HCT116 (cell line): ENCODE data around the gene ADGRV1. TPM values are rescaled to one million over a fixed set of nuclear protein-coding genes. Genes with fewer than 3 reads are reported as not detected.

Experiments
- ATAC-seq: fragments of 200-7000 bp; cut with Tn5 transposase; 2 replicates; pipeline ENCODE4 v1.9.1; 2020; ENCODE audit warnings: mild to moderate bottlenecking, moderate library complexity
- BruUV-seq: library from RNA; stranded (reverse); fragments of 400-500 nt; replicated peaks from 2 replicates; lab custom pipeline; 2021; lab: Mats Ljungman, UMichigan
- CTCF ChIA-PET: fragments of 300-600 bp; sonication (Branson Sonifier 250); formaldehyde crosslinking; loops from one replicate; lab custom pipeline; 2021; ENCODE audit warnings: antibody characterized with exemption; lab: Charles Lee
- POLR2A ChIA-PET: fragments of 300-600, 350-600 bp; sonication (Branson Sonifier 250); formaldehyde crosslinking; loops from one replicate; lab custom pipeline; 2021; ENCODE audit warnings: antibody characterized with exemption; lab: Charles Lee
- RAD21 ChIA-PET, 2 experiments: fragments of 300-600 bp; sonication (Branson Sonifier 250); formaldehyde crosslinking; loops; one replicate each; lab custom pipeline; 2023; ENCODE audit warnings: low total read pairs in 2 of 2; ENCODE audit not compliant: uncharacterized antibody in 2 of 2, unreplicated experiment in 2 of 2, low non-redundant PET in 1 of 2; lab: Charles Lee
- DNase-seq: peaks from one replicate; pipeline ENCODE4 v3.0.0-alpha.2; 2010; ENCODE audit warnings: low read depth, low spot score
- H2AFZ ChIP-seq: fragments of 200-600 bp; shearing (Covaris generic), sonication (generic); 2 replicates; pipeline ENCODE4 v1.6.1; 2017; ENCODE audit warnings: low read depth, mixed run types, mixed read lengths, antibody characterized with exemption, low read length; ENCODE audit not compliant: poor library complexity, severe bottlenecking
- H3K27ac ChIP-seq: 2 replicates; pipeline ENCODE4 v1.5.1; 2012; ENCODE audit warnings: low read depth, low read length
- H3K27me3 ChIP-seq: fragments of 200-600 bp; sonication (generic); 2 replicates; pipeline ENCODE4 v1.6.1; 2016; ENCODE audit warnings: mixed run types, low read length, mixed read lengths; ENCODE audit not compliant: insufficient read depth
- H3K36me3 ChIP-seq, 2 experiments: fragments of 200-500 bp in 1 of 2; fragments of 200-600 bp in 1 of 2; sonication (Bioruptor generic) in 1 of 2; sonication (generic) in 1 of 2; 2 replicates each; pipeline versions ENCODE4 v1.5.1 to v1.6.1; 2014 to 2016; ENCODE audit warnings: low read length in 2 of 2, inconsistent platforms in 1 of 2, mixed read lengths in 1 of 2, mixed run types in 1 of 2; ENCODE audit not compliant: insufficient read depth in 2 of 2, control insufficient read depth in 1 of 2
- H3K4me1 ChIP-seq, 2 experiments: fragments of 200-600 bp in 1 of 2; sonication (generic) in 1 of 2; 2 replicates each; pipeline versions ENCODE4 v1.5.1 to v1.6.1; 2012 to 2017; ENCODE audit warnings: low read length in 2 of 2, inconsistent platforms in 1 of 2, mild to moderate bottlenecking in 1 of 2, mixed read lengths in 1 of 2, mixed run types in 1 of 2, moderate library complexity in 1 of 2; ENCODE audit not compliant: insufficient read depth in 2 of 2, control insufficient read depth in 1 of 2
- H3K4me2 ChIP-seq: fragments of 200-600 bp; sonication (generic); 2 replicates; pipeline ENCODE4 v1.6.1; 2017; ENCODE audit warnings: mixed run types, low read length, mixed read lengths
- H3K4me3 ChIP-seq, 2 experiments: fragments of 200-600 bp in 1 of 2; sonication (generic) in 1 of 2; replicated peaks in 1 of 2; 2 replicates each; pipeline ENCODE4 v1.5.1; 2011 to 2016; ENCODE audit warnings: low read length in 2 of 2, control low read depth in 1 of 2, low read depth in 1 of 2, mild to moderate bottlenecking in 1 of 2, mixed read lengths in 1 of 2, mixed run types in 1 of 2
- H3K79me2 ChIP-seq: fragments of 200-600 bp; sonication (generic); 2 replicates; pipeline ENCODE4 v1.6.1; 2017; ENCODE audit warnings: mild to moderate bottlenecking, mixed run types, low read length, moderate library complexity, mixed read lengths; ENCODE audit not compliant: insufficient read depth
- H3K9ac ChIP-seq: fragments of 200-600 bp; sonication (generic); 2 replicates; pipeline ENCODE4 v1.6.1; 2016; ENCODE audit warnings: low read length, mixed read lengths
- H3K9me2 ChIP-seq: fragments of 200-600 bp; sonication (generic), shearing (Covaris generic); 2 replicates; pipeline ENCODE4 v1.6.1; 2017; ENCODE audit warnings: mixed run types, mild to moderate bottlenecking, moderate library complexity; ENCODE audit not compliant: insufficient read depth
- H3K9me3 ChIP-seq, 2 experiments: fragments of 200-500 bp in 1 of 2; fragments of 200-600 bp in 1 of 2; sonication (Bioruptor generic) in 1 of 2; sonication (generic) in 1 of 2; 2 replicates each; pipeline ENCODE4 v1.6.1; 2014 to 2017; ENCODE audit warnings: low read length in 2 of 2, mixed read lengths in 2 of 2, inconsistent platforms in 1 of 2, low read depth in 1 of 2, mild to moderate bottlenecking in 1 of 2, mixed run types in 1 of 2, moderate library complexity in 1 of 2; ENCODE audit not compliant: control insufficient read depth in 1 of 2, insufficient read depth in 1 of 2
- H4K20me1 ChIP-seq: fragments of 200-600 bp; sonication (generic), shearing (Covaris generic); 2 replicates; pipeline ENCODE4 v1.6.1; 2017; ENCODE audit warnings: mixed run types, mild to moderate bottlenecking, moderate library complexity; ENCODE audit not compliant: insufficient read depth
- CBX3 ChIP-seq: IDR thresholded peaks from 2 replicates; pipeline ENCODE4 v1.6.1; 2012; ENCODE audit warnings: low read depth
- CEBPB ChIP-seq: IDR thresholded peaks from 2 replicates; pipeline ENCODE4 v1.6.1; 2012; ENCODE audit warnings: low read depth
- CTCF ChIP-seq, 3 experiments: fragments of 200-600 bp in 1 of 3; sonication (generic) in 1 of 3; IDR thresholded peaks in 2 of 3; conservative IDR thresholded peaks in 1 of 3; 2 replicates each; pipeline ENCODE4 v1.5.1; 2012 to 2017; ENCODE audit warnings: low read depth in 2 of 3, low read length in 2 of 3, antibody characterized with exemption in 1 of 3, borderline replicate concordance in 1 of 3, control low read depth in 1 of 3, mild to moderate bottlenecking in 1 of 3, mixed read lengths in 1 of 3, mixed run types in 1 of 3, moderate library complexity in 1 of 3; ENCODE audit not compliant: insufficient read depth in 1 of 3
- ELF1 ChIP-seq: IDR thresholded peaks from 2 replicates; pipeline ENCODE4 v1.6.1; 2012; ENCODE audit warnings: low read depth, borderline replicate concordance
- FOSL1 ChIP-seq: IDR thresholded peaks from 2 replicates; pipeline ENCODE4 v1.6.1; 2012; ENCODE audit warnings: low read depth
- POLR2A ChIP-seq: IDR thresholded peaks from 2 replicates; pipeline ENCODE4 v1.7.0; 2011; ENCODE audit warnings: borderline replicate concordance; ENCODE audit not compliant: insufficient read depth, insufficient read length; ENCODE audit errors: extremely low read depth
- REST ChIP-seq: IDR thresholded peaks from 2 replicates; pipeline ENCODE4 v1.6.1; 2012; ENCODE audit warnings: low read depth
- SIN3A ChIP-seq: IDR thresholded peaks from 2 replicates; pipeline ENCODE4 v1.6.1; 2012; ENCODE audit warnings: low read depth
- TCF7L2 ChIP-seq: IDR thresholded peaks from 2 replicates; pipeline ENCODE4 v1.7.0; 2011; ENCODE audit warnings: borderline replicate concordance, inconsistent platforms; ENCODE audit not compliant: insufficient read depth, insufficient read length; ENCODE audit errors: extremely low read depth
- YY1 ChIP-seq: IDR thresholded peaks from 2 replicates; pipeline ENCODE4 v1.6.1; 2011; ENCODE audit warnings: low read length, low read depth, moderate library complexity, mild to moderate bottlenecking; ENCODE audit not compliant: insufficient replicate concordance; ENCODE audit errors: extremely low read depth
- intact Hi-C: fragments of 100-400 bp; cut with micrococcal nuclease; formaldehyde crosslinking; loops from 2 replicates; pipeline ENCODE4 v1.10.0; 2022
- total RNA-seq: library from RNA; stranded (reverse); gene quantifications from one replicate; pipeline ENCODE4 v1.2.1, GENCODE V29; 2021; ENCODE audit not compliant: unreplicated experiment
- TF ChIP-seq, protein P1 (sequence below): IDR thresholded peaks from 2 replicates; pipeline ENCODE4 v1.6.1; 2011; ENCODE audit warnings: mild to moderate bottlenecking, low read length, moderate library complexity; ENCODE audit not compliant: insufficient replicate concordance; ENCODE audit errors: extremely low read depth

The ADGRV1 gene
- total RNA-seq, 1 experiment from 2014 or later, result 6.0 TPM

DNA sequence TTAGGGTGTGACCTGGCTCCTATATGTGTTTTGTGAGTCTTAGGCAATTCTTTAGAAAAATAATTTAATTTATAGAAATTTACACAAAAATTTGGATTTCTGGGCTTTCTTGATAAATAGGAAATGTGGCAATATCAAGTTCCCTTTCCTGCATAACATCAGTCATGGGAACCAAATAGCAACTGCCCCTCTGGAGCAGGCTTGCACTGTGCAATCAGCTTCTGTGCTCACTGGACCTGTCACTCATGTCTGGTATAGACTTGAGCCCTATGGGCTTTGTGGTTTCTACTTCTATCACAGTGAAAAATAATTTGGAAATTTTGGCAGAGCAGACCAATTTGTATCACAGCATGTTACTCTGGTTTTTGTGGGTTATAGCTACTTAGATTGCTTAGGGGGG is 131.7 kb downstream of the ADGRV1 start:
- Histone ChIP-seq H3K9ac (no peak overlapping the region), H3K4me2 (no peak overlapping the region), H3K4me3 (no peak overlapping the region), H3K27me3 (no peaks in the 10 kb centered on the region), H4K20me1 (no peaks in the 10 kb centered on the region), H3K9me2 (no peaks in the 10 kb centered on the region), H2AFZ (no peak overlapping the region), H3K36me3 (no peaks in the 10 kb centered on the region), H3K9me3 (no peaks in the 10 kb centered on the region), H3K27ac (no peak overlapping the region), H3K4me1 (no peaks in the 10 kb centered on the region), H3K79me2 (no peaks in the 10 kb centered on the region)
- ChIA-PET CTCF (no interaction called here), POLR2A (no interaction called here), RAD21 (no interaction called here)
- TF ChIP-seq FOSL1 (no peak), SIN3A (no peak), YY1 (no peak), CBX3 (no peak), CEBPB (no peak), REST (no peak), CTCF (IDR thresholded peaks at IDR 0.05 in 2 of 3, conservative IDR thresholded peaks at IDR 0.05 in 1 of 3; ENCODE audit: borderline replicate concordance in 1 of 3, insufficient read depth in 1 of 3, low read depth in 2 of 3, low read length in 2 of 3) (no peak), POLR2A (no peak), ELF1 (no peak), TCF7L2 (no peak)
- TF ChIP-seq, protein P1, sequence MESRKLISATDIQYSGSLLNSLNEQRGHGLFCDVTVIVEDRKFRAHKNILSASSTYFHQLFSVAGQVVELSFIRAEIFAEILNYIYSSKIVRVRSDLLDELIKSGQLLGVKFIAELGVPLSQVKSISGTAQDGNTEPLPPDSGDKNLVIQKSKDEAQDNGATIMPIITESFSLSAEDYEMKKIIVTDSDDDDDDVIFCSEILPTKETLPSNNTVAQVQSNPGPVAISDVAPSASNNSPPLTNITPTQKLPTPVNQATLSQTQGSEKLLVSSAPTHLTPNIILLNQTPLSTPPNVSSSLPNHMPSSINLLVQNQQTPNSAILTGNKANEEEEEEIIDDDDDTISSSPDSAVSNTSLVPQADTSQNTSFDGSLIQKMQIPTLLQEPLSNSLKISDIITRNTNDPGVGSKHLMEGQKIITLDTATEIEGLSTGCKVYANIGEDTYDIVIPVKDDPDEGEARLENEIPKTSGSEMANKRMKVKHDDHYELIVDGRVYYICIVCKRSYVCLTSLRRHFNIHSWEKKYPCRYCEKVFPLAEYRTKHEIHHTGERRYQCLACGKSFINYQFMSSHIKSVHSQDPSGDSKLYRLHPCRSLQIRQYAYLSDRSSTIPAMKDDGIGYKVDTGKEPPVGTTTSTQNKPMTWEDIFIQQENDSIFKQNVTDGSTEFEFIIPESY, result no peak
- DNase-seq (no peak), ATAC-seq (no peak)
- intact Hi-C loops, result no loop called here
- BruUV-seq, result no TSS peak
